Upper lobe of left lung (tissue), 6 donors: ENCODE measurements around the gene MMP1. TPM values are rescaled to one million over a fixed set of nuclear protein-coding genes. Genes with fewer than 3 reads are reported as not detected.

Experiments used
- ATAC-seq, 2 donors: fragments of 200-7000 bp; cut with Tn5 transposase; one replicate each; pipeline ENCODE4 v1.9.1; 2022; ENCODE audit warnings: mild to moderate bottlenecking in 2 of 2, moderate library complexity in 2 of 2; ENCODE audit not compliant: low FRiP score in 2 of 2
- DNase-seq, 2 donors: peaks; one replicate each; pipeline ENCODE4 v3.0.0-alpha.2; 2019 to 2020
- H3K27ac ChIP-seq, 4 donors: fragments of 200-600 bp; sonication (generic); one replicate each; pipeline ENCODE4 v1.5.1; 2016 to 2019
- H3K27me3 ChIP-seq, 4 donors: fragments of 200-600 bp; sonication (generic); one replicate each; pipeline ENCODE4 v1.5.1; 2017 to 2019
- H3K36me3 ChIP-seq, 4 donors: fragments of 200-600 bp; sonication (generic); one replicate each; pipeline ENCODE4 v1.5.1; 2016 to 2019
- H3K4me1 ChIP-seq, 4 donors: fragments of 200-600 bp; sonication (generic); one replicate each; pipeline ENCODE4 v1.5.1; 2018 to 2019
- H3K4me3 ChIP-seq, 4 donors: fragments of 200-600 bp; sonication (generic); one replicate each; pipeline ENCODE4 v1.5.1; 2017 to 2019; ENCODE audit warnings: mild to moderate bottlenecking in 2 of 4, moderate library complexity in 1 of 4
- H3K9me3 ChIP-seq, 4 donors: fragments of 200-600 bp; sonication (generic); one replicate each; pipeline ENCODE4 v1.5.1; 2018 to 2019
- CTCF ChIP-seq, 6 experiments: fragments of 450-650 bp in 4 of 6; fragments of 200-600 bp in 2 of 6; sonication (generic) in 2 of 6; IDR thresholded peaks; one replicate each; pipeline ENCODE4 v1.5.1; 2016 to 2019; ENCODE audit warnings: antibody characterized with exemption in 6 of 6
- EP300 ChIP-seq, 4 donors: sonication (generic); formaldehyde crosslinking; IDR thresholded peaks; one replicate each; pipeline ENCODE4 v1.5.1; 2017; ENCODE audit warnings: antibody characterized with exemption in 4 of 4, control low read depth in 2 of 4
- POLR2A ChIP-seq, 4 donors: fragments of 450-650 bp; IDR thresholded peaks; one replicate each; pipeline ENCODE4 v1.5.1; 2016 to 2017; ENCODE audit warnings: antibody characterized with exemption in 4 of 4, mild to moderate bottlenecking in 2 of 4
- POLR2AphosphoS5 ChIP-seq, 2 donors: sonication (generic); formaldehyde crosslinking; IDR thresholded peaks; one replicate each; pipeline ENCODE4 v1.5.1; 2017; ENCODE audit warnings: antibody characterized with exemption in 2 of 2
- WGBS, 2 donors: methylation state at CpG; one replicate each; pipeline ENCODE4 v1.1.5; 2017 to 2018; 5-methylcytosine and 5-hydroxymethylcytosine counted together
- total RNA-seq, 6 donors: library from RNA; depleted of rRNA in 4 of 6; stranded (reverse); fragments of >200 nt in 4 of 6; gene quantifications; one replicate each; pipeline versions ENCODE4 v1.1.0 to v1.2.1, GENCODE V29; 2016 to 2021
- donor health status: DM: no; HTN: no; CAD: no; lungs with moderate emphysema.
- donor health status: DM: no; HTN: yes; CAD: no; lungs with severe emphysema.

Gene MMP1
- total RNA-seq = 10 to 100 TPM in 1 of 6 donors, 1 to 10 TPM in 1, under 1 TPM in 2, not detected in 2; 0.29 to 10.7 (median 1.1) TPM

- Histone ChIP-seq H3K27me3 (no peaks in the 10 kb centered on the region), H3K9me3 (no peaks in the 10 kb centered on the region), H3K36me3 (no peaks in the 10 kb centered on the region), H3K27ac (no peak within 1 kb of the TSS), H3K4me3 (no peak within 1 kb of the TSS), H3K4me1 (peaks cover 0 to 6% (median 1%) of the 10 kb centered on the region in 4 donors)
- whole genome bisulfite sequencing, 2 donors = 89 to 91% methylated on average over 7 of the region's 7 CpGs
- TF ChIP-seq EP300 (IDR thresholded peaks at IDR 0.05) = no peak
- no peak for TF ChIP-seq POLR2AphosphoS5 (IDR thresholded peaks at IDR 0.05)
- TF ChIP-seq POLR2A (IDR thresholded peaks at IDR 0.05) = no peak
- TF ChIP-seq CTCF (IDR thresholded peaks at IDR 0.05) = no peak
- DNase-seq (no peak), ATAC-seq (no peak)
Measured at GRCh38 chr11:102798012-102798746, at the start of gene MMP1. MMP1 (minus strand) TSS chr11:102798160; CDS start chr11:102798092, 68 bp downstream.

- TF ChIP-seq EP300 (IDR thresholded peaks at IDR 0.05) (no peak), CTCF (IDR thresholded peaks at IDR 0.05) (no peak)
- Histone ChIP-seq H3K27ac (no peak overlapping the region), H3K9me3 (no peaks in the 10 kb centered on the region), H3K36me3 (no peaks in the 10 kb centered on the region), H3K4me1 (no peaks in the 10 kb centered on the region), H3K4me3 (no peak overlapping the region), H3K27me3 (no peaks in the 10 kb centered on the region)
- WGBS, 2 donors = 61 to 66% methylated on average over 3 of the region's 3 CpGs
- ATAC-seq (no peak), DNase-seq (no peak)
Measured at GRCh38 chr11:102846292-102846691, 48.3 kb upstream of the MMP1 start.

- DNase-seq (no peak), ATAC-seq (no peak)
- Histone ChIP-seq H3K4me1 (no peaks in the 10 kb centered on the region), H3K36me3 (no peaks in the 10 kb centered on the region), H3K4me3 (no peak within 1 kb of the TSS), H3K27me3 (no peaks in the 10 kb centered on the region), H3K9me3 (no peaks in the 10 kb centered on the region), H3K27ac (no peak within 1 kb of the TSS)
- TF ChIP-seq POLR2AphosphoS5 (IDR thresholded peaks at IDR 0.05) (no peak), POLR2A (IDR thresholded peaks at IDR 0.05) (no peak), EP300 (IDR thresholded peaks at IDR 0.05) (no peak), CTCF (IDR thresholded peaks at IDR 0.05) (no peak)
- 82 to 85% methylated on average over 4 of the region's 4 CpGs for WGBS, 2 donors
Measured at GRCh38 chr11:102843489-102843888, 45.5 kb upstream of the MMP1 start, which contains the start of gene MMP3. MMP3 (minus strand) TSS chr11:102843609; CDS start chr11:102843546, 63 bp downstream.

DNA sequence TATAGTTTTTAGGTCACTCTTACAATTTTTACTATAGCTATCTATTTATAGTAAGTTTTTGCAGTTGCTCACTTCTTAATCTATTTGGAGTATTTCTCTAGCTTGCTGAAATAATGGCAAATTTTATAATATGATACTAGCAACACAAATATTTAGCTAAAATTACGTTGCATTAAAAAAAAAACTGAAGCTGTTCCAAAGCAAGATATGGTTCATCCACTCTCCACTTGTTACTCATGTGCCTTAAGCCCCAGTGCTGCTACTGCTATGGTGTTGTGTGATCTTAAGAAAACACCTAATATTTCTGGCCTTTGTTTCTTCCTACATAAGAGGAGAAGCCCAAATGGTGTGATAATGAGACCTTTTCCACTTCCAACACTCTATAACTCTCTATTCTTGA lies 45.0 kb upstream of the MMP1 start:
- no peak for ATAC-seq
- Histone ChIP-seq H3K36me3 (no peaks in the 10 kb centered on the region), H3K27ac (no peak overlapping the region), H3K4me3 (no peak overlapping the region), H3K27me3 (no peaks in the 10 kb centered on the region), H3K4me1 (no peaks in the 10 kb centered on the region), H3K9me3 (no peaks in the 10 kb centered on the region)
- 44 to 66% methylated on average over 1 of the region's 1 CpG for WGBS, 2 donors
- DNase-seq = no peak
- TF ChIP-seq EP300 (IDR thresholded peaks at IDR 0.05) (no peak), POLR2AphosphoS5 (IDR thresholded peaks at IDR 0.05) (no peak), POLR2A (IDR thresholded peaks at IDR 0.05) (no peak), CTCF (IDR thresholded peaks at IDR 0.05) (no peak)

DNA sequence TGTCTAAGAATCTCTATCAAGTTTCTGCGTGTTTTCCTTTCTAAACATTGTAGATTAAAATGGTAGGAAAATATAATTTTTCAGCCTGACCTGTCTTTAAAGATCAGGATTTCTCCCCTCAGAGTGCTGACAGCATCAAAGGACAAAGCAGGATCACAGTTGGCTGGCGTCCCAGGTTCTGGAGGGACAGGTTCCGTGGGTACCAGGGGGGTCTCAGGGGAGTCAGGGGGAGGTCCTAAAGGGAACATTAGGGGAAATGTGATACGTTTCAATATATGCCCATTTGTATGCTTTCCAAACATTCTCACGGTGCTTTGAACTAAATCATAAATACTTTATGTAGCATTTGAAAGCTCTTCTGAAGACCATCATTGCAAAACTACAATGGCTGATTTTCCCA lies 42.1 kb upstream of the MMP1 start:
- DNase-seq = no peak
- TF ChIP-seq EP300 (IDR thresholded peaks at IDR 0.05) (no peak), POLR2A (IDR thresholded peaks at IDR 0.05) (no peak), CTCF (IDR thresholded peaks at IDR 0.05) (no peak), POLR2AphosphoS5 (IDR thresholded peaks at IDR 0.05) (no peak)

More for the DNA sequence above, 42.1 kb upstream of the MMP1 start:
- WGBS, 2 donors = 37 to 46% methylated on average over 5 of the region's 5 CpGs
- Histone ChIP-seq H3K4me3 (no peak overlapping the region), H3K27me3 (no peaks in the 10 kb centered on the region), H3K4me1 (no peaks in the 10 kb centered on the region), H3K9me3 (no peaks in the 10 kb centered on the region), H3K36me3 (no peaks in the 10 kb centered on the region), H3K27ac (no peak overlapping the region)
- ATAC-seq = no peak
